H1 (cell line): ENCODE results near the gene ALG2. TPM values are rescaled to one million over a fixed set of nuclear protein-coding genes. Genes with fewer than 3 reads are reported as not detected.
A peak's percentile ranks its signal among the peaks of the same experiment; 100 is the strongest.
"Not testable (repeated sequence)": the region's sequence is repeated elsewhere in the genome, so short reads cannot be mapped to it uniquely, and the experiment has no call there.

Experiments
- CTCF ChIA-PET: fragments of 300-600 bp; sonication (Branson Sonifier 250); formaldehyde crosslinking; loops from one replicate; lab custom pipeline; 2021; ENCODE audit not compliant: partially characterized antibody; lab: Charles Lee
- POLR2A ChIA-PET: fragments of 300-600 bp; sonication (Branson Sonifier 250); formaldehyde crosslinking; loops from one replicate; lab custom pipeline; 2021; ENCODE audit warnings: inconsistent platforms; ENCODE audit not compliant: partially characterized antibody; lab: Charles Lee
- DNase-seq, 2 experiments: peaks; one replicate each; pipeline versions ENCODE4 v3.0.0 to v3.0.0-alpha.2; 2010 to 2022; ENCODE audit warnings: low spot score in 2 of 2, low read depth in 1 of 2, mixed read lengths in 1 of 2
- FAIRE-seq: peaks from 2 replicates; lab custom pipeline; 2011; peaks lifted over from hg19 to GRCh38; lab: Jason Lieb, UNC
- H2AFZ ChIP-seq: 2 replicates; pipeline ENCODE4 v1.8.1; 2012; ENCODE audit warnings: low read length, inconsistent platforms
- H2AK5ac ChIP-seq: 2 replicates; pipeline ENCODE4 v1.6.1; 2013; ENCODE audit warnings: low read depth, low read length
- H2BK120ac ChIP-seq: replicated peaks from 2 replicates; pipeline ENCODE3; 2013; ENCODE audit warnings: low read depth, low read length, inconsistent platforms
- H2BK12ac ChIP-seq: 2 replicates; pipeline ENCODE4 v1.6.1; 2013; ENCODE audit warnings: low read depth, low read length
- H2BK15ac ChIP-seq: 2 replicates; pipeline ENCODE4 v1.6.1; 2013; ENCODE audit warnings: low read length
- H2BK20ac ChIP-seq: 2 replicates; pipeline ENCODE4 v1.6.1; 2013; ENCODE audit warnings: low read length
- H2BK5ac ChIP-seq: 2 replicates; pipeline ENCODE4 v1.6.1; 2013; ENCODE audit warnings: low read depth, low read length
- H3K14ac ChIP-seq: 2 replicates; pipeline ENCODE4 v1.6.1; 2013; ENCODE audit warnings: inconsistent platforms; ENCODE audit not compliant: insufficient read length
- H3K18ac ChIP-seq: 2 replicates; pipeline ENCODE4 v1.6.1; 2013; ENCODE audit warnings: low read length; ENCODE audit errors: extremely low read depth
- H3K23ac ChIP-seq: 2 replicates; pipeline ENCODE4 v1.6.1; 2013; ENCODE audit warnings: inconsistent platforms; ENCODE audit not compliant: insufficient read length
- H3K23me2 ChIP-seq: 2 replicates; pipeline ENCODE4 v1.6.1; 2013; ENCODE audit warnings: low read depth, low read length
- H3K27ac ChIP-seq: 2 replicates; pipeline ENCODE4 v1.6.1; 2011; ENCODE audit warnings: low read depth, low read length, inconsistent platforms
- H3K27me3 ChIP-seq, 4 experiments: replicated peaks in 1 of 4; 1 replicate in 1 of 4; 2 replicates in 3 of 4; pipeline versions ENCODE4 v1.6.1 to v1.8.1; 2011 to 2013; ENCODE audit warnings: low read length in 3 of 4, mild to moderate bottlenecking in 3 of 4, inconsistent platforms in 2 of 4, mixed read lengths in 2 of 4, moderate library complexity in 1 of 4; ENCODE audit not compliant: control insufficient read depth in 3 of 4, insufficient read depth in 3 of 4; ENCODE audit errors: extremely low read depth in 1 of 4
- H3K36me3 ChIP-seq, 4 experiments: 2 replicates each; pipeline versions ENCODE4 v1.6.1 to v1.8.1; 2011 to 2013; ENCODE audit warnings: mild to moderate bottlenecking in 4 of 4, low read length in 3 of 4, moderate library complexity in 2 of 4, control low read depth in 1 of 4, inconsistent platforms in 1 of 4; ENCODE audit not compliant: insufficient read depth in 4 of 4, control insufficient read depth in 2 of 4
- H3K4ac ChIP-seq: replicated peaks from 2 replicates; pipeline ENCODE3; 2013; ENCODE audit warnings: low read length, low read depth, mixed read lengths, inconsistent platforms; ENCODE audit not compliant: insufficient read length
- H3K4me1 ChIP-seq, 4 experiments: replicated peaks in 1 of 4; 1 replicate in 1 of 4; 2 replicates in 3 of 4; pipeline versions ENCODE4 v1.6.1 to v1.8.1; 2011 to 2013; ENCODE audit warnings: low read length in 3 of 4, inconsistent platforms in 2 of 4, mixed read lengths in 1 of 4; ENCODE audit not compliant: insufficient read depth in 4 of 4, control insufficient read depth in 3 of 4
- H3K4me2 ChIP-seq, 2 experiments: 2 replicates each; pipeline versions ENCODE4 v1.6.1 to v1.8.1; 2011 to 2013; ENCODE audit warnings: low read depth in 2 of 2, low read length in 2 of 2, control low read depth in 1 of 2, inconsistent platforms in 1 of 2, mild to moderate bottlenecking in 1 of 2; ENCODE audit not compliant: insufficient read depth in 1 of 2
- H3K4me3 ChIP-seq, 4 experiments: fragments of 200-600, 300-600 bp in 1 of 4; sonication (generic), shearing (Covaris generic), sonication (Bioruptor Twin) in 1 of 4; 2 replicates each; pipeline versions ENCODE4 v1.5.1 to v1.8.1; 2011 to 2016; ENCODE audit warnings: low read length in 4 of 4, low read depth in 3 of 4, control low read depth in 2 of 4, inconsistent platforms in 2 of 4, mild to moderate bottlenecking in 2 of 4, mixed read lengths in 1 of 4, moderate library complexity in 1 of 4; ENCODE audit not compliant: insufficient read depth in 2 of 4; ENCODE audit errors: extremely low read depth in 1 of 4
- H3K56ac ChIP-seq: replicated peaks from 2 replicates; pipeline ENCODE3; 2013; ENCODE audit warnings: low read depth, mild to moderate bottlenecking, mixed read lengths, low read length, inconsistent platforms; ENCODE audit not compliant: insufficient read length
- H3K79me1 ChIP-seq: 2 replicates; pipeline ENCODE4 v1.6.1; 2013; ENCODE audit warnings: low read depth, low read length, control low read depth
- H3K79me2 ChIP-seq, 2 experiments: 2 replicates each; pipeline versions ENCODE4 v1.6.1 to v1.8.1; 2012 to 2013; ENCODE audit warnings: low read length in 2 of 2, mild to moderate bottlenecking in 2 of 2, inconsistent platforms in 1 of 2; ENCODE audit not compliant: insufficient read depth in 2 of 2, control insufficient read depth in 1 of 2
- H3K9ac ChIP-seq, 4 experiments: replicated peaks in 1 of 4; 1 replicate in 1 of 4; 2 replicates in 3 of 4; pipeline versions ENCODE4 v1.6.1 to v1.8.1; 2011 to 2013; ENCODE audit warnings: low read depth in 3 of 4, low read length in 3 of 4, control low read depth in 2 of 4, mild to moderate bottlenecking in 2 of 4, moderate library complexity in 2 of 4, inconsistent platforms in 1 of 4; ENCODE audit errors: extremely low read depth in 1 of 4
- H3K9me3 ChIP-seq, 2 experiments: 2 replicates each; pipeline versions ENCODE4 v1.6.1 to v1.8.1; 2012 to 2013; ENCODE audit warnings: mild to moderate bottlenecking in 2 of 2, moderate library complexity in 2 of 2, control low read depth in 1 of 2, inconsistent platforms in 1 of 2, low read depth in 1 of 2, low read length in 1 of 2, mixed read lengths in 1 of 2; ENCODE audit not compliant: insufficient read depth in 2 of 2
- H4K20me1 ChIP-seq, 2 experiments: replicated peaks in 1 of 2; 2 replicates each; pipeline versions ENCODE3 to v1.8.1; 2011 to 2013; ENCODE audit warnings: inconsistent platforms in 2 of 2, low read length in 2 of 2, mild to moderate bottlenecking in 1 of 2; ENCODE audit not compliant: insufficient read depth in 2 of 2, control insufficient read depth in 1 of 2
- H4K5ac ChIP-seq: 2 replicates; pipeline ENCODE4 v1.6.1; 2013; ENCODE audit warnings: low read length, low read depth, mixed read lengths, inconsistent platforms; ENCODE audit not compliant: insufficient read length
- H4K8ac ChIP-seq: 2 replicates; pipeline ENCODE4 v1.8.0; 2013; ENCODE audit warnings: mild to moderate bottlenecking, moderate library complexity, low read length, inconsistent platforms; ENCODE audit not compliant: insufficient read depth; ENCODE audit errors: extremely low read depth
- H4K91ac ChIP-seq: replicated peaks from 2 replicates; pipeline ENCODE3; 2013; ENCODE audit warnings: low read length, mixed read lengths, inconsistent platforms; ENCODE audit not compliant: insufficient read length
- WGBS, 2 experiments: shearing (Covaris generic) in 1 of 2; methylation state at CpG; one replicate each; pipeline versions ENCODE4 v1.1.6 to v1.1.7; 2013 to 2015; ENCODE audit warnings: low lambda C conversion rate in 2 of 2, mixed read lengths in 2 of 2, inconsistent platforms in 1 of 2, low coverage in 1 of 2, missing lambda C conversion rate in 1 of 2; ENCODE audit not compliant: insufficient replicate concordance in 2 of 2, insufficient coverage in 1 of 2, insufficient read length in 1 of 2; ENCODE audit errors: extremely low coverage in 1 of 2, missing lambda C conversion rate in 1 of 2; 5-methylcytosine and 5-hydroxymethylcytosine counted together
- polyA plus RNA-seq, 7 experiments: library from polyadenylated mRNA; depleted of rRNA in 3 of 7; stranded (reverse) in 5 of 7; unstranded in 2 of 7; fragments of >200 nt in 5 of 7; fragments of 200-250 nt in 2 of 7; gene quantifications; 1 replicate in 5 of 7; 2 replicates in 1 of 7; 4 replicates in 1 of 7; pipeline versions ENCODE4 v1.2.1 to v1.2.3, GENCODE V29; 2011 to 2013; ENCODE audit warnings: missing spikeins in 2 of 7, mixed read lengths in 2 of 7
- total RNA-seq: library from RNA; stranded (reverse); fragmentation: NEBNext Ultra II Directional; extraction: Animal tissue kit (Norgen Biotek cat#: 25700); gene quantifications from 2 replicates; pipeline ENCODE4 v1.2.1, GENCODE V29; 2021

Gene ALG2
- total and polyA plus RNA-seq, 2 of the 8 experiments (the other 6 are each of a cell fraction or from before 2014, with no cell fraction given): 27.1 to 30.7 TPM

- not testable (repeated sequence) for H4K5ac ChIP-seq, H3K27ac ChIP-seq, H2BK5ac ChIP-seq, H3K9me3 ChIP-seq, H2BK15ac ChIP-seq, FAIRE-seq, H3K4me3 ChIP-seq, H3K36me3 ChIP-seq, H2BK20ac ChIP-seq, H4K20me1 ChIP-seq, H3K79me1 ChIP-seq, H4K8ac ChIP-seq, H3K23me2 ChIP-seq, H3K79me2 ChIP-seq, H4K91ac ChIP-seq, H3K4me1 ChIP-seq, H3K56ac ChIP-seq, H2BK120ac ChIP-seq, H3K14ac ChIP-seq, H3K27me3 ChIP-seq, H2BK12ac ChIP-seq, DNase-seq, H3K4me2 ChIP-seq, H3K18ac ChIP-seq, H3K4ac ChIP-seq, H3K9ac ChIP-seq, H3K23ac ChIP-seq, H2AK5ac ChIP-seq
- CTCF ChIA-PET: interaction anchor here (0.6 to 9.9 kb wide), 15 partner anchors 10 to 1093 kb away, joined by 3 to 105 read pairs (median 3); no protein-coding TSS in a partner anchor
- POLR2A ChIA-PET: interaction anchor here (1.0 kb wide), 1 partner anchor 27 kb away, joined by 3 read pairs; no protein-coding TSS in a partner anchor
- 83% methylated on average over 5 of the region's 5 CpGs; no CpG with 5 or more reads in 1 of the 2 experiments for WGBS, 2 experiments
- H2AFZ ChIP-seq: peak overlapping the region; percentile 12; the same call in 1 of the 2 replicates
Observed at GRCh38 chr9:99196484-99196883, 25.3 kb downstream of the ALG2 start.
